Mucosa of rectum (tissue), 2 donors: ENCODE data around the gene ADAD2.

Experiments
- H3K27ac ChIP-seq, 2 donors: one replicate each; pipeline ENCODE4 v1.7.0; 2013; ENCODE audit warnings: inconsistent platforms in 2 of 2, low read depth in 2 of 2, low read length in 2 of 2
- H3K27me3 ChIP-seq, 2 donors: one replicate each; pipeline ENCODE4 v1.7.0; 2013; ENCODE audit warnings: low read length in 2 of 2; ENCODE audit not compliant: control insufficient read depth in 2 of 2, insufficient read depth in 2 of 2
- H3K36me3 ChIP-seq, 2 donors: one replicate each; pipeline ENCODE4 v1.7.0; 2013; ENCODE audit warnings: low read length in 2 of 2; ENCODE audit not compliant: control insufficient read depth in 2 of 2, insufficient read depth in 2 of 2
- H3K4me1 ChIP-seq, 2 donors: one replicate each; pipeline ENCODE4 v1.7.0; 2013; ENCODE audit warnings: low read length in 2 of 2, mild to moderate bottlenecking in 1 of 2; ENCODE audit not compliant: control insufficient read depth in 2 of 2, insufficient read depth in 2 of 2
- H3K4me3 ChIP-seq, 2 donors: one replicate each; pipeline ENCODE4 v1.7.0; 2013; ENCODE audit warnings: low read length in 2 of 2
- H3K9ac ChIP-seq, 2 donors: one replicate each; pipeline ENCODE4 v1.7.0; 2013; ENCODE audit warnings: low read length in 2 of 2, low read depth in 1 of 2, mild to moderate bottlenecking in 1 of 2
- H3K9me3 ChIP-seq, 2 donors: one replicate each; pipeline ENCODE4 v1.7.0; 2013; ENCODE audit warnings: low read length in 2 of 2; ENCODE audit not compliant: control insufficient read depth in 2 of 2
- donor health status: healthy.
- donor health status: Normal muscosa, but diverticular disease.

Gene ADAD2

DNA sequence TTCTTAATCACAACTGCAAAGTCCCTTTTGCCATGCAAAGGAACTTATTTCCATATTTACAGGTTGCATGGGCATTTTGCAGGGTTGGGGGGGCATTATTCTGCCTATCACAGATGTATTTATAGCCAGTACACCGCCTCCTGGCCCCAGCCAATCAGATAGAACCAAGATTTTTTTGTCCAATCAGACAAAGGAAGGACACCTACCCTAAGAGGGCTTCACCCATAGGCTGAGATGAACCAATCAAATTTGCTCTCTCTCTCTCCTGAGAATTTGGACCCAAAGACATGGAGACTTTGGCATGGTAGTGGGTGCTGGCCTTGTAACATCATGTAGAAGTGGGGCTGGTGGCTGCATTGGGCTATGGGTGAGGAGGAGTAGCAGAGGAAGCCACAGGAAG lies 52.8 kb downstream of the ADAD2 start:
- Histone ChIP-seq H3K9me3 (no peaks in the 10 kb centered on the region), H3K27ac (no peak overlapping the region), H3K4me3 (no peak overlapping the region), H3K4me1 (no peaks in the 10 kb centered on the region), H3K36me3 (no peaks in the 10 kb centered on the region), H3K9ac (no peak overlapping the region), H3K27me3 (no peaks in the 10 kb centered on the region)

DNA sequence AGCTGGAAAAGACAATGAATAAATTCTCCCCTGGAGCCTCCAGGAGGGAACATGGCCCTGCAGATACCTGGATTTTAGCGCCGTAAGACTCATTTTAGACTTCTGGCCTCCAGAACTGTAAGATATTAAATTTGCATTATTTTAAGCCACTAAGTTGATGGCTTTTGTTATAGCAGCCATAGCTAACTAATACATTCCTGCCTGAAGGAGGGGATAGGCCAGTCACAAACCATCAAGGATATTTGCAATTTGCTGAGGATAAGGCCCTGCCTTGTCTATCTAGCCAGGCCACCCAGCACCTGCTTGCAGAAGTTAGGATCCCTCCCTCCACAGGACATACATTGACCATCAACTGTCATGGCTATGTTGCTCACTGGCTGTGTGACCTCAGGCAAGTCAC lies 53.8 kb downstream of the ADAD2 start:
- Histone ChIP-seq H3K27ac (no peak overlapping the region), H3K36me3 (no peaks in the 10 kb centered on the region), H3K4me3 (no peak overlapping the region)

GRCh38 chr16:84245956-84246678 lies 55.2 kb downstream of the ADAD2 start:
- no peaks in the 10 kb centered on the region for H3K9me3 ChIP-seq
- H3K27ac ChIP-seq: no peak overlapping the region
- H3K36me3 ChIP-seq: no peaks in the 10 kb centered on the region
- no peaks in the 10 kb centered on the region for H3K27me3 ChIP-seq
- no peaks in the 10 kb centered on the region for H3K4me1 ChIP-seq
- no peak overlapping the region for H3K4me3 ChIP-seq
- no peak overlapping the region for H3K9ac ChIP-seq

More for the DNA sequence above, 53.8 kb downstream of the ADAD2 start:
- Histone ChIP-seq H3K4me1 (no peaks in the 10 kb centered on the region), H3K9ac (no peak overlapping the region), H3K9me3 (no peaks in the 10 kb centered on the region), H3K27me3 (no peaks in the 10 kb centered on the region)

DNA sequence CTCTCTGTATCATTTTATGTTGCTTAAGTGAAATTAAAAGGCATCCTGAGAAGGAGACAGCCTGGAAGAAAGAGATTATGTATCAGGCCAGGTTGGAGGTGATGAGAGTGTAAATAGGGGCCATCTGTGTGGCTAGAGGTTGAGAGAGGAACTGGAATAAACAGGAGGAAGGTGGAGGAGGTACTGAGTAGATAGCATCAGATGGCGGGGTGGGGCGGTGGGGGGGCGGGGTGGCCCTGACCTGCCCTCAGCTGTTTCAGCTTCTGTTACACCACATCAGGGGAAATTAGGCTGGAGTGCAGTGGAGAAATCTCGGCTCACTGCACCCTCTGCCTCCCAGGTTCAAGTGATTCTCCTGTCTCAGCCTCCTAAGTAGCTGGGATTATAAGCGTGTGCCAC lies 55.7 kb downstream of the ADAD2 start:
- no peaks in the 10 kb centered on the region for H3K4me1 ChIP-seq
- H3K27ac ChIP-seq: no peak overlapping the region
- H3K4me3 ChIP-seq: no peak overlapping the region
- H3K36me3 ChIP-seq: no peaks in the 10 kb centered on the region
- no peaks in the 10 kb centered on the region for H3K27me3 ChIP-seq
- H3K9me3 ChIP-seq: no peaks in the 10 kb centered on the region
- no peak overlapping the region for H3K9ac ChIP-seq
